Activated effector memory CD4-positive, alpha-beta T cell treated with Interleukin-2 at 50 U/mL for 16 hours (primary cell): ENCODE measurements around the gene MINAR2.

Source experiments
- DNase-seq: peaks from one replicate; pipeline ENCODE4 v3.0.0-alpha.2; 2020

Gene MINAR2

GRCh38 chr5:129747572-129748407 lies at the start of gene MINAR2:
TSS of gene MINAR2 (plus strand) at chr5:129748094. CDS start at chr5:129748191, 97 bp downstream.
- DNase-seq, result no peak

GRCh38 chr5:129698661-129699060 lies 49.2 kb upstream of the MINAR2 start:
- DNase-seq, result no peak

GRCh38 chr5:129716235-129716634 lies 31.7 kb upstream of the MINAR2 start:
- no peak for DNase-seq

- DNase-seq, result no peak
Measured at GRCh38 chr5:129716651-129717050, 31.2 kb upstream of the MINAR2 start.

GRCh38 chr5:129717751-129718310 lies 30.1 kb upstream of the MINAR2 start:
- DNase-seq, result no peak

- no peak for DNase-seq
Measured at GRCh38 chr5:129718471-129719090, 29.3 kb upstream of the MINAR2 start.

- no peak for DNase-seq
Measured at GRCh38 chr5:129724222-129724621, 23.7 kb upstream of the MINAR2 start.

- no peak for DNase-seq
Measured at GRCh38 chr5:129724647-129725046, 23.2 kb upstream of the MINAR2 start.

GRCh38 chr5:129739773-129740172 lies 8.1 kb upstream of the MINAR2 start:
- DNase-seq, result no peak

- DNase-seq, result no peak
Measured at GRCh38 chr5:129743541-129744187, 4.2 kb upstream of the MINAR2 start.

GRCh38 chr5:129745997-129746396 lies 1.9 kb upstream of the MINAR2 start:
- DNase-seq, result no peak

- no peak for DNase-seq
Measured at GRCh38 chr5:129746876-129747275, 1.0 kb upstream of the MINAR2 start.

- no peak for DNase-seq
Measured at GRCh38 chr5:129748913-129749880, 1.3 kb downstream of the MINAR2 start.

- no peak for DNase-seq
Measured at GRCh38 chr5:129760636-129761325, 12.9 kb downstream of the MINAR2 start.

GRCh38 chr5:129763651-129764050 lies 15.8 kb downstream of the MINAR2 start:
- DNase-seq, result no peak

GRCh38 chr5:129766798-129767197 lies 18.9 kb downstream of the MINAR2 start:
- DNase-seq, result no peak

GRCh38 chr5:129767927-129768380 lies 20.1 kb downstream of the MINAR2 start:
- DNase-seq, result peak; percentile 5

- DNase-seq, result no peak
Measured at GRCh38 chr5:129768735-129769134, 20.8 kb downstream of the MINAR2 start.

GRCh38 chr5:129770024-129770820 lies 22.3 kb downstream of the MINAR2 start:
- DNase-seq, result no peak

- DNase-seq, result peak; percentile 4
Measured at GRCh38 chr5:129771058-129771838, 23.4 kb downstream of the MINAR2 start.
